CD4-positive, alpha-beta T cell treated with Interleukin-15 for 1 hour (primary cell): ENCODE measurements around the gene MUS81.

ENCODE experiments used
- DNase-seq: peaks from one replicate; pipeline ENCODE4 v3.0.0-alpha.2; 2020

The MUS81 gene

GRCh38 chr11:65849366-65849765 lies 10.9 kb upstream of the MUS81 start:
- DNase-seq: no peak

GRCh38 chr11:65849771-65850216 lies 10.4 kb upstream of the MUS81 start:
- DNase-seq: no peak

DNA sequence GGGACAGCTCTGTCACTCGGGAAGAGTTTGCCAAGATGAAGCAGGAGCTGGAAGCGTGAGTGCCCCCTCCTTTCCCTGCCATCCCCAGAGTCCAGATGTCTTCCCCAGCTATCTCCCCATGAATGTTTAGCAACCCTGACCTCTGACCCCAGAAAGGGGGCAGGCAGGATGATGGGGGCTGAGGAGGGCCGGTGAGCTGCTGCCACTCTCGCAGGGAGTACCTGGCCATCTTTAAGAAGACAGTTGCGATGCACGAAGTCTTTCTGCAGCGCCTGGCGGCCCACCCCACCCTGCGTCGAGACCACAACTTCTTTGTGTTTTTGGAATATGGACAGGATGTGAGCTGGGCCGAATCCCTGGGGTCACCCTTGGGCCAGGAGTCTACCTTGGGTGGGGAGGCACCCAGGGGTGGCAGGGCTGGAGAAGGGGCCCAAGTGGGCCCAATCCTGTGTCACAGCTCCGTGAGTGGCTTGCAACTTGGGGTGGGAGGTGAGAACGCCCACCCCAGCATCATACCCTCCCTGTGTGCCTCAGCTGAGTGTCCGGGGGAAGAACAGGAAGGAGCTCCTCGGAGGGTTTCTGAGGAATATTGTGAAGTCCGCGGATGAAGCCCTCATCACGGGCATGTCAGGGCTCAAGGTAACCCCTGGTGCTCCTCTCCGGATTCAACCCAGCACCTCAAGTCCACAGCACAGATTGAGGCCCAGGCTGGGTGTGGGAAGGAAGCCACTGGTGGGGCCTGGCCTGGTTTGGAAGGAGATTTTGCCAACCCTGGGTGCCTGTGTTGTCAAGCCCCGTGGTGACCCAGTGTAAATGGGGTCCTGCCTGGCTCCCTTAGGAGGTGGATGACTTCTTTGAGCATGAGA lies 9.8 kb upstream of the MUS81 start:
- DNase-seq: no peak

DNA sequence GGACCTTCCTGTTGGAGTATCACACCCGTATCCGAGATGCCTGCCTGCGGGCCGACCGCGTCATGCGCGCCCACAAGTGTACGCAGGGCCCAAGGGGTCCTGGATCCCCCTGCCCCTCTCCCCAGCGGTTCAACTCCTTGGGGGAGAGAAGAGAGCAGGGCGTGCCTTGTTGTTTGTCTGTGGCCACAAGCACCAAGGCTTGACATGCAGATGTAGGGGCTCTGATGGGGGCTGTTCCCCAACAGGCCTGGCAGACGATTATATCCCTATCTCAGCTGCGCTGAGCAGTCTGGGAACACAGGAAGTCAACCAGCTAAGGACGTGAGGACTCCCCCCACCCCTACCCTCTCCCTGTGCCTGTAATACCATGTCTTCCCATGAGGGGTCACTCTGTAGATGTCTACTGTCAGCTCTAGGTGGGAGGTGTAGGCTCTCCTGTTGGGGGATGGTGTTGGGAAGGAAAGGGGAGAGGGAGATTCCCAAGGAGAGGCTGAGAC lies 9.1 kb upstream of the MUS81 start:
- no peak for DNase-seq

DNA sequence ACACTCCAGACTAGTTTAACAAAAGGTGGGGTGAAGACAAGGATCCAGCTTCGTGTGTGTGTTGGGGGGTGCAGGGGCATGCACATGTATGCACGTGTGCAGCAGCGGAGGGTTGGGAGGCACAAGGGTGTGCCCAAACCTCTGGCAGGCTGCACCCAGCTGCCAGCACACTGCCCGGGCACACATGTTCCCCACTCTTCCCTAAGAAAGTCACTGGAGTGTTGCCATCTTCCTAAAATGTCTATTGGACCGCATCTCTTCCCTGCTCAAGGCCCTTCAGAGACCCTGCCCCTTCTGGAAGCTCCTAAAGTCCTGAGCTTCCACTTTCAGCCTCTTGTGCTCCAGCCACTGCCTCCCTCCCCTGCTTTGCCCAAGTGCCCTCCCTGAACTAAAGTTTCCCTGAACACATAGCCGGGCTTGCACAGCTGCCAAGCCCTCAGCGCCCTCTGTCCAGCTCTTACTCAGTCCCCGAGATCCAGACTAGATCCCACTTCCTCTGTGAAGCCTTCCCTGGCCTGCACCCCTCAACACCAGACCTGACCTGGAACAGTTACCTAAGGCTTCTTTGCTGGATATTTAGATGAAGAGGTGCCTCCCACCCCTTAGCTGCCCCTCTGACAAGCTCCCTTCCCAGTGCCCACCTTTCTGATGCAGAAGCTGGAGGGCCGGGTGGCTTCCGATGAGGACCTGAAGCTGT lies 8.3 kb upstream of the MUS81 start:
- no peak for DNase-seq

DNA sequence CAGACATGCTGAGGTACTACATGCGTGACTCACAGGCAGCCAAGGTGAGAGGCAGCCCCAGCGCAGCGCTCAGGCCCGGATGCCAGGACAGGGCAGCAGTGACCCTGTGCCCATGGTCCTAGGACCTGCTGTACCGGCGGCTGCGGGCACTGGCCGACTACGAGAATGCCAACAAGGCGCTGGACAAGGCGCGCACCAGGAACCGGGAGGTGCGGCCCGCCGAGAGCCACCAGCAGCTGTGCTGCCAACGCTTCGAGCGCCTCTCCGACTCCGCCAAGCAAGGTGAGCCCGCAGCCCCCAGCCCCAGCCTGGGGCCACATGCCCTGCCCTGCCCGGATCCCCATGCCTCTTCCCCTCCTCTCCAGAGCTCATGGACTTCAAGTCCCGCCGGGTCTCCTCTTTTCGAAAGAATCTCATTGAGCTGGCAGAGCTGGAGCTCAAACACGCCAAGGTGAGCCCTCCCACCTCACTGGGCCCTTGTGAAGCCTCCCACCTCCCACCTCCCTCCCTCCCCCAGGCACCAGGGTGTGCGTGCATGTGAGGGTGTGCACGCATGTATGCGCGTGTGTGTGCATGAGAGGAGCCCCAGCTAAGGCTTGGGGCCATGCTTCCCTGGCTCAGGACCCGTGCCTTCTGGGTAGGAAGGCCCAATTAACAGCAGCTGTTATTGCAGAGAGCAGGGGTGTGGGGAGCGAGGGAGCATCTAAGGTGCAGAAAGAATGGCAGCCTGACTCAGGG lies 7.6 kb upstream of the MUS81 start:
- no peak for DNase-seq

- no peak for DNase-seq
These were observed 6.8 kb upstream of the MUS81 start for GRCh38 chr11:65853246-65853979.

DNA sequence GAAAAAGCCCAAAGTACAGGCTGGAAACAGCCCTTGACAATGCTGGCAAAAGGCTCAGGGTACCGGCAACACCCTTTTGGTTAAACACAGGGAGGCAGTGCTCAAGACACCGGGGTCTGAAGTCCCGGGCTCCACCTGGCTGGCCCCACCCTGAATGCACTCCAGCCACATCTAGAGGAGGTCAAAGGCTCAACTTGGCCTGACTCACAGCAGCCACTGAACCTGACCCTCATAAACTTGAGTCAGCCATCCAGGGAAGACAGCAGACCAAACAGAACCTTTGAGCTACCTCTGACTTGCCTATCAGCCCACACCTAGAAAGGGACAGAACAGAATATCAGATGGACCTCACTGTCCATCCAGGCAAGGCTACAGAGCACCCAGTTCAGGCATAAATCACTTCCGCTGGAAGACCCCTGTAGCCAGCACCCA lies 6.1 kb upstream of the MUS81 start:
- no peak for DNase-seq

DNA sequence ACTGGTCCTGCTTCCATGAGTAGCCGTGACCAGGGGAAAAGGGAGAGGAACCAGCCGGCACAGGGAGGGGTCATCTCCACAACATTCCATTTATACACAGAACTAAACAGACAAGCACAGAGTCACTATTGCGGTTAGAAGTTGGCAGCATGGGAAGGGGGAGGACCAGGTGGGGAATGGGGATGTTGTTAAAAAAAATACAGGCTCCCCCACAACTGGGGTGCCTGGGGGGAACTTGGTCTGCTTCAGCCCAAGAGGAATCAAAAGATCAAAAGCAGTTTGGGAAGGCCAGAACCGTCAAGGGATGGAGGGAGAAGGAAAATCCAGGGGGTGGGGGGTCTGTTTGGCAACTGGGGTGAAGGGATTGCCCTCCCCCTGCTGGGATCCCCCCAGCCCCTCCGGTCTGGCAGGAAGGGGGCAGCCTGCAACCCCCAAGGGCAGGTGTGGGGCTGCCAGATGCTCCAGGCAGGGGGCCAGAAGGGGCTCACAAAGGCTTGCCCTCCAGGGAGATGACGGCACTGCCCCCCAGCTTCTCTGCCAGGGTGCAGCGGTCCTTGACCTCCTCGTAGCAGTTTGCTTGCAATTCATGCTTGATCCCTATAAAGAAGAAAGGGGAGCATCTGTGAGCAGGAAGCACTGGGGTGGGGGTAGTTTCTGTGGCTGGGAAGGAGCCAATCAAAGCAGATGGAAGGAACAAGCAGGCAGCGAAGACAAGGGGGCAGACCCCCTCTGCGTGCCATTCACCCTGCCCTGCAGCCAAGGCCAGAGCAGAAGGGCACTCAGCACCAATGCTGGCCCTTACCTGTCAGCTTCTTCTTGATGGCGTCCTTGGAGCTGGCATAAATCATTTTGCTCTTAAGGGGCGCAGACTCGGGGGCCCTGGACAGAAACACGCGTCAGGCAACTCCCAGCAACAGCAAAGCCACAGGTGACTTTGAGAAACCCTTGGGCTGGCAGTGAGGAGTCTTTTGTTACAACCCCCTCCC lies 5.1 kb upstream of the MUS81 start:
- DNase-seq: no peak

GRCh38 chr11:65855927-65856363 lies 4.3 kb upstream of the MUS81 start:
- DNase-seq: no peak

GRCh38 chr11:65856689-65857499 lies 3.3 kb upstream of the MUS81 start:
- peak; percentile 84 for DNase-seq

GRCh38 chr11:65857500-65857852 lies 2.8 kb upstream of the MUS81 start:
- DNase-seq: peak; percentile 29

DNA sequence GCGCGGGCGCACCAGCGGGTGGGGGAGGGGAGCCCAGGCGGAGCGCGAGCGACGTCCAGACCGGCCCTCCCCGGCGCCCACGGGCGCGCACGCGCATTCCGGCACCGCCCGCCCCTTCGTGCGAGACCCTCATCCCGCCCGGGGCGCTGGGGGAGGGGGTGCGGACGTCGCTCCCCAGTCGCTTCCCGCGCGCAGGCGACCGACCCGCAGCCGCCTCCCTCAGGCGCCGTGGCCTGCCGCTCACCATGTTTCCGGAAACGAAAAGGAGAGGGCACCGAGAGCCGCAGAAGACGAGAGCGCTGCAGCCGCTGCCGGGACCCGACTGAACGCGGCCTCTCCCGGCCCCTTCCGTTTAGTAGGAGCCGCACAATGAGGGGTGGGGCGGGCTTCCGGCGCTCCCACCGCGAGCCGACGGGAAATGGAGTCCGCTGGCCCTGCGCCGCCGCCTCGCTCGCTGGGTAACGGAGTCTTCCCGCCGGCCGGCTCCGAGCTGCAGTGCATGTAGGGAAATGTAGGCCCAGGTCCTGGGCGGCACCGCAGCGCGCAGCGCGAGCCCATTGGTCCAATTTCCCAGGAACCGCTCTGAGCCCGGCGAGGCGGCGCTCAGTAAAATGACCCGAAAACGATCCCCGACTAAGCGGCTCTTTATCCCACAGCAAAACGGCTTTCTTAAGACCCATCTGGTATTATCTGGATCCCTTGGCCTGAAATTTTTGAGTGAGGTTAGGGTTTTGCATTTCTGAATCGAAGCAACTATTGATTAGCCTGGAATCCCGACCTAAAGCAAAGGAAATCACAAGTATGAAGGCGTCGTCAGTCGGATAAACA lies 2.2 kb upstream of the MUS81 start, which contains the start of gene CFL1:
Gene CFL1, minus strand, starts transcription at position 328 of the 828 bp plus-strand sequence. Its CDS starts 81 bp downstream, at position 247.
- DNase-seq: peak; percentile 98

GRCh38 chr11:65858681-65859087 lies 1.5 kb upstream of the MUS81 start:
- no peak for DNase-seq

GRCh38 chr11:65859095-65859811 lies 980 bp upstream of the MUS81 start:
- peak; percentile 98 for DNase-seq

DNA sequence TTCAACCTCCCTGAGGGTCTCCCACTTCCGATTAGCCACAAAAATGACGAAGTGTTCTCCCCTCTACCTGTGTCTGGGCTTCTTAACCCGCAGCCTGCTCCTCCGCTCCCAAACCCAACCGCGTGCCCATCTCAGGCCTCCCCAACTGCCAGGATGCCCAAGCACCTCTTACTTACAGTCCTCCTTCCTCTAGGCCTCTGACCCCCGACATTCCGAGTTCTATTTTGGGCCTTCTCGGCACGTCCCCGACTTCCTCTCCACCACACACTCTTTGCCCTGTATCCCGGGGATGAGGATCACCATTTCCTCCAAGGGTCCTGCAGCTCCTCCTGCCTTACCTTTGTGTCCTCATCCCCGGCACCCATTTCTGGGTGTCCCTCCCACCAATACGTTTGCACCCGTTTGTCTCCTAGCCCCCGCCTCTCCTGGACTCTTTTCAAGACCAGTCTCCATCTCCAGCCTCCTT lies 388 bp upstream of the MUS81 start:
- DNase-seq: no peak

GRCh38 chr11:65861165-65861505 lies 902 bp downstream of the MUS81 start:
- DNase-seq: no peak

DNA sequence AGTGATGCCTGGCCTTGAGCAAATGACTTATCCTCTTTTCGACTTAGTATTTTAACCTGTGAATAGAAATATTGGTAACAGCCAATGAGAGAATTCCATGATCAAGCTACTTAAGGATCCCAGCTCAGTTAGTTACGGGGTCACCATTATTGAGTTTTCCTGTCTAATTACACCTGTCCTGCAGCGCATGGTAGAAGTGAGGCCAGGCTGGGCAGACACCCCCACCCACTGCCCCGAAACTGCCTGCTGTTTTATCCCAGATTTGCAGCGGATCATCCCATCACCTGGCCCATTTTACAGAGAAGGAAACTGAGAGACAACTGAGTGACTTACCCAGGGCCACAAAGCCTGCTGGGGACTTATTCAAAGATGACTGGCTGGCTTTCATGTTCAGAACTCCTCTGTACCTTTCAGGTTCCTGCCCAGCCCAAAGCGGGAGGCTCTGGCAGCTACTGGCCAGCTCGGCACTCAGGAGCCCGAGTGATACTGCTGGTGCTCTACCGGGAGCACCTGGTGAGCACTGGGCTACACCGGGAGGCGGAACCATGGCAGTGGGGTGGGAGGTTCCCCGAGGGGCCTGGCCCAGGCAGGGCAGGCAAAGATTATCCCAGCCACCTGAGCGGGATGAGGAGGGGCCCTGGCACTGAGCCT lies 1.4 kb downstream of the MUS81 start:
- no peak for DNase-seq
